ENCODE results near the gene TFAP2E. TPM values are rescaled to one million over a fixed set of nuclear protein-coding genes. Genes with fewer than 3 reads are reported as not detected.

TFAP2E gene
- polyA plus RNA-seq, 1 donor from 2014 or later = 7.0 TPM

DNA sequence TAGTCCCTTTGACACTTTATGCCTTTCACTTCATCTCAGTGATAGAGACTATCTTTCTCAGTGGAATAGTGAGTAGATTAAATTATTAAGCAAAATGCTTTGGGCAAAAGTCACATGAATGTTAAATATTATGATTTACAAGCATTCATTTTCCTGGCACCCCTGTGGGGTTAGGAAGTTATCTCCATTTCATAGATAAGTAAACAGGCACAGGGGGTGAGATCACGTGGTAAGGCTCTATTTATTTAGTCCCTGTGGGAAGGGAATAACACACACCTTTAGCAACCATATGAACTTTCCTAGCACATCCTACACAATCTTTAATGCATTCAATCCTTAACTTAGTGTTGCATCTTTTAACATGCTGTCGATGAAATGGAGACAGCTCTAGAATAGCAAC, 55.9 kb downstream of the TFAP2E start:
- H3F3A ChIP-seq (ENCODE audit: insufficient read depth, low read length, poor library complexity, severe bottlenecking) = no peaks in the 10 kb centered on the region
- no peak overlapping the region for H3K4me3 ChIP-seq (ENCODE audit: low read length)
- no peaks in the 10 kb centered on the region for H3K79me2 ChIP-seq (replicated peaks; ENCODE audit: insufficient read depth, low read length)
- H3K9me2 ChIP-seq (ENCODE audit: insufficient read depth, low read length) = no peaks in the 10 kb centered on the region
- no peak overlapping the region for H3K4me2 ChIP-seq (ENCODE audit: low read length)
- no peaks in the 10 kb centered on the region for H4K20me1 ChIP-seq (ENCODE audit: insufficient read depth)
- H3K27me3 ChIP-seq (ENCODE audit: insufficient read depth, low read depth, low read length) = no peaks in the 10 kb centered on the region
- H3K9me3 ChIP-seq (ENCODE audit: low read length) = no peaks in the 10 kb centered on the region
- H3K27ac ChIP-seq (ENCODE audit: low read length) = no peak overlapping the region
- H3K36me3 ChIP-seq (ENCODE audit: insufficient read depth, low read length) = no peaks in the 10 kb centered on the region
- H3K9ac ChIP-seq (ENCODE audit: low read length) = no peak overlapping the region
- TF ChIP-seq EZH2 (IDR thresholded peaks at IDR 0.05; ENCODE audit: borderline replicate concordance, insufficient read depth, low read length, poor library complexity, severe bottlenecking) (no peak), REST (IDR thresholded peaks at IDR 0.05; ENCODE audit: borderline replicate concordance) (no peak), MXI1 (conservative IDR thresholded peaks at IDR 0.05; ENCODE audit: poor library complexity, severe bottlenecking) (no peak), TAF1 (IDR thresholded peaks at IDR 0.05; ENCODE audit: low read depth) (no peak), EP300 (conservative IDR thresholded peaks at IDR 0.05; ENCODE audit: poor library complexity, severe bottlenecking) (no peak)
- H2AFZ ChIP-seq (ENCODE audit: low read depth, low read length) = no peak overlapping the region

DNA sequence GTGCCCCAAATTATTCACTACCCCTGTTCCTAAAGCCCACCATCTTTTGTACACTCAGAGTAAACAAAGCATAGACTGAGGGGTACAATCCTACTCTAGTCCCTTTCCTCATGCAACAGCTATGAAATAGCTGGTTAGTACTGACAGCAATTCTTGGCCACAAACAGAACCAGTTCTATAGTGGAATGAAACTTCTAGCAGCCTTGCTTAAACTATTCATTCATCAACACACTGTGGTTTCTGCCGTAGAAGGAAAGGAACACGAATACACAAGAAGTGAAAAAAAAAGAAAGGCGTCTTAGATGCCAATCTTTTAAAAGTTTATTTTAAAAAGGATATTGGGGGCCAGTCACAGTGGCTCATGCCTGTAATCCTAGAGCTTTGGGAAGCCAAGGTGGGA, 58.3 kb downstream of the TFAP2E start:
- no peaks in the 10 kb centered on the region for H4K20me1 ChIP-seq (ENCODE audit: insufficient read depth)
- H3K9me2 ChIP-seq (ENCODE audit: insufficient read depth, low read length) = no peaks in the 10 kb centered on the region
- H3K9me3 ChIP-seq (ENCODE audit: low read length) = no peaks in the 10 kb centered on the region
- no peaks in the 10 kb centered on the region for H3F3A ChIP-seq (ENCODE audit: insufficient read depth, low read length, poor library complexity, severe bottlenecking)
- H3K27me3 ChIP-seq (ENCODE audit: insufficient read depth, low read depth, low read length) = no peaks in the 10 kb centered on the region
- H3K79me2 ChIP-seq (replicated peaks; ENCODE audit: insufficient read depth, low read length) = peaks cover 4% of the 10 kb centered on the region
- H3K4me2 ChIP-seq (ENCODE audit: low read length) = no peak overlapping the region
- no peak overlapping the region for H2AFZ ChIP-seq (ENCODE audit: low read depth, low read length)
- H3K4me3 ChIP-seq (ENCODE audit: low read length) = no peak overlapping the region
- H3K36me3 ChIP-seq (ENCODE audit: insufficient read depth, low read length) = no peaks in the 10 kb centered on the region
- no peak overlapping the region for H3K27ac ChIP-seq (ENCODE audit: low read length)
- no peak overlapping the region for H3K9ac ChIP-seq (ENCODE audit: low read length)
- TF ChIP-seq MXI1 (conservative IDR thresholded peaks at IDR 0.05; ENCODE audit: poor library complexity, severe bottlenecking) (no peak), TAF1 (IDR thresholded peaks at IDR 0.05; ENCODE audit: low read depth) (no peak), EZH2 (IDR thresholded peaks at IDR 0.05; ENCODE audit: borderline replicate concordance, insufficient read depth, low read length, poor library complexity, severe bottlenecking) (no peak), CTCF (IDR thresholded peaks at IDR 0.05; ENCODE audit: poor library complexity, severe bottlenecking) (no peak), SMC3 (conservative IDR thresholded peaks at IDR 0.05; ENCODE audit: poor library complexity) (no peak), POLR2AphosphoS5 (IDR thresholded peaks at IDR 0.05) (no peak), EP300 (conservative IDR thresholded peaks at IDR 0.05; ENCODE audit: poor library complexity, severe bottlenecking) (no peak), RAD21 (conservative IDR thresholded peaks at IDR 0.05) (no peak), REST (IDR thresholded peaks at IDR 0.05; ENCODE audit: borderline replicate concordance) (no peak)
